AG09319 (cell line): ENCODE measurements around the gene PDPN.

Experiments
- DNase-seq: peaks from one replicate; pipeline ENCODE4 v3.0.0-alpha.2; 2010; ENCODE audit warnings: low read depth; ENCODE audit errors: extremely low read depth
- TF ChIP-seq, protein P1 (sequence below): IDR thresholded peaks from 2 replicates; pipeline ENCODE4 v1.5.1; 2011; ENCODE audit warnings: low read depth, mild to moderate bottlenecking, inconsistent platforms, low read length, moderate library complexity

Gene PDPN

DNA sequence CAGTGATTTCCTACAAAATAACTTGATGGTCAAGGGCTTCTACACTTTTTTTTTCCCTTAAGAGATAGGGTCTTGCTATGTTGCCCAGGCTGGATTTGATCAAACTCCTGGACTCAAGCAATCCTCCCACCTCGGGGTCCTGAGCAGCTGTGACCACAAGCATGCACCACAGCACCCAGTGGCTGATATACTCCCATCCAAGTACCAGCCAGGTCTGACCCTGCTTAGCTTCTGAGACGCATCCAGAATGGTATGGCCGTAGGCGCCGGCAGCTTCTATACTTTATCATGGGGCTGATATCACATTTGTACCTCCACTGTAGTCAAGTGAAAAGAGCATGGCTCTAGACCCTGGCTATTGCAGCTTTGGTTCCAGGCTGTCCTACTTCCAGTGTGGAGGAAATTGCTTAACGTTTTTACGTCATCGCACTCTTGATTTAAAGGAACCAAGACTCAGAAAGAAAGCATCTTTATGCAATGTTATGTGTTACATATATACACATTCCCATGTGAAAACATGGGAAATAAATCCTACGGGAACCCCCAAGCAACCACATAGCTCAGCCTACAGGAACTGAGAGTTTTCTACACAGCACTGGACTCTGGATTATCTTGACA is 39.5 kb downstream of the PDPN start:
- TF ChIP-seq, protein P1, sequence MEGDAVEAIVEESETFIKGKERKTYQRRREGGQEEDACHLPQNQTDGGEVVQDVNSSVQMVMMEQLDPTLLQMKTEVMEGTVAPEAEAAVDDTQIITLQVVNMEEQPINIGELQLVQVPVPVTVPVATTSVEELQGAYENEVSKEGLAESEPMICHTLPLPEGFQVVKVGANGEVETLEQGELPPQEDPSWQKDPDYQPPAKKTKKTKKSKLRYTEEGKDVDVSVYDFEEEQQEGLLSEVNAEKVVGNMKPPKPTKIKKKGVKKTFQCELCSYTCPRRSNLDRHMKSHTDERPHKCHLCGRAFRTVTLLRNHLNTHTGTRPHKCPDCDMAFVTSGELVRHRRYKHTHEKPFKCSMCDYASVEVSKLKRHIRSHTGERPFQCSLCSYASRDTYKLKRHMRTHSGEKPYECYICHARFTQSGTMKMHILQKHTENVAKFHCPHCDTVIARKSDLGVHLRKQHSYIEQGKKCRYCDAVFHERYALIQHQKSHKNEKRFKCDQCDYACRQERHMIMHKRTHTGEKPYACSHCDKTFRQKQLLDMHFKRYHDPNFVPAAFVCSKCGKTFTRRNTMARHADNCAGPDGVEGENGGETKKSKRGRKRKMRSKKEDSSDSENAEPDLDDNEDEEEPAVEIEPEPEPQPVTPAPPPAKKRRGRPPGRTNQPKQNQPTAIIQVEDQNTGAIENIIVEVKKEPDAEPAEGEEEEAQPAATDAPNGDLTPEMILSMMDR, result no peak
- no peak for DNase-seq

DNA sequence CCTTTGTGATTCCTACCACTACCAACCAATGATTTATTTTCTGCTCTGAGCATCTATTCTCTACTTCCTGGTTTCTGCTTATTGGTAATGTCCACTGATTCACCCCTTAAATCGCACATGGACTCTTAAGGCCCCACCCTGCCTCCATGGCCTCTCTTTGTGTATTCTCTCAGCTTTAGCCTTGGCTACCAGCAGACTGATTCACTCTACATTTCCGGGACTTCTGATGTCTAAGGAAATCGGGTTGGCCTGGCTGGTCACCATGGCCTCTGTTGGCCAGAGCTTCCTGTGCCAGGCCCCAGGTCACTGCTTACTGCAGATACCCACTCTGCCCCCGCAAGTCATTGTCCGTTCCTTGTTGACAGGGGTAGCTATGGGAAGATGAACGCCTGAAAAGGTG is 40.9 kb downstream of the PDPN start:
- no peak for DNase-seq
- TF ChIP-seq, protein P1, result no peak

- no peak for DNase-seq
- TF ChIP-seq, protein P1, result no peak
Observed at GRCh38 chr1:13627127-13627526, 43.5 kb downstream of the PDPN start.

- DNase-seq, result no peak
- TF ChIP-seq, protein P1, result no peak
Observed at GRCh38 chr1:13628218-13628617, 44.6 kb downstream of the PDPN start.

GRCh38 chr1:13628711-13629110 is 45.1 kb downstream of the PDPN start:
- no peak for DNase-seq
- TF ChIP-seq, protein P1, result no peak

- TF ChIP-seq, protein P1, result no peak
- no peak for DNase-seq
Observed at GRCh38 chr1:13642306-13643004, 58.8 kb downstream of the PDPN start.

DNA sequence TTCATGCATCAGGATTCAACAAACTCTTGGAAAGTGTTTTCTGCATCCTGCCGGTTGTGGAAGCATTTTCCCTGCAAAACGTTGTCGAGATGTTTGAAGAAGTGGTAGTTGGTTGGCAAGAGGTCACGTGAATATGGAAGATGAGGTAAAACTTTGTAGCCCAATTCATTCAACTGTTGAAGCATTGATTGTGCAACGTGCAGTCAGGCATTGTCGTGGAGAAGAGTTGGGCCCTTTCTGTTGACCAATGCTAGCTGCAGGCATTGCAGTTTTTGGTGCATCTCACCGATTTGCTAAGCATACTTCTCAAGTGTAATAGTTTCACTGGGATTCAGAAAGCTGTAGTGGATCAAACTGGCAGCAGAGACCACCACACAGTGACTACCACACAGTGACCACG is 59.4 kb downstream of the PDPN start:
- no peak for DNase-seq
- TF ChIP-seq, protein P1, result no peak
